ENCODE results near the gene PTPMT1.

DNA sequence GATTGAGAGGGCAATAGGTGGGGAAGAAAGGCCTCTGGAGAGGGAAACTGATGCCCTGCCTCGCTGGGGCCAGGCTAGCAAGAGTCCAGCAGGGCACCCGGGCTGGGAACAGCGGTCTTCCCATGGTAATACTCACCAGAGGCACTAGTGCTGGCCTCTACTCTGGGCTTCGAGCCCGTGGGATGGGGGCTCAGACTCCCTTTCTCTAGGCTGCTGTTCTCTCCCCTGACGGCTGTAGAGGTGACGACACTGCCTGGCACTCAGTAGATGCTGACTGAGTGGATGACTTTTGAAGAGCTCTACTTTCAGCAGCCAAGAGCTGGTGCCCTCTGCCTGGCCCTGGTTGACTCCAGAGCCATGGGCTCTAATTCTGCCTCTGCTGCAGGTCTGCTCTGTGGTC, 29.6 kb downstream of the PTPMT1 start:
- TF ChIP-seq, protein P1, sequence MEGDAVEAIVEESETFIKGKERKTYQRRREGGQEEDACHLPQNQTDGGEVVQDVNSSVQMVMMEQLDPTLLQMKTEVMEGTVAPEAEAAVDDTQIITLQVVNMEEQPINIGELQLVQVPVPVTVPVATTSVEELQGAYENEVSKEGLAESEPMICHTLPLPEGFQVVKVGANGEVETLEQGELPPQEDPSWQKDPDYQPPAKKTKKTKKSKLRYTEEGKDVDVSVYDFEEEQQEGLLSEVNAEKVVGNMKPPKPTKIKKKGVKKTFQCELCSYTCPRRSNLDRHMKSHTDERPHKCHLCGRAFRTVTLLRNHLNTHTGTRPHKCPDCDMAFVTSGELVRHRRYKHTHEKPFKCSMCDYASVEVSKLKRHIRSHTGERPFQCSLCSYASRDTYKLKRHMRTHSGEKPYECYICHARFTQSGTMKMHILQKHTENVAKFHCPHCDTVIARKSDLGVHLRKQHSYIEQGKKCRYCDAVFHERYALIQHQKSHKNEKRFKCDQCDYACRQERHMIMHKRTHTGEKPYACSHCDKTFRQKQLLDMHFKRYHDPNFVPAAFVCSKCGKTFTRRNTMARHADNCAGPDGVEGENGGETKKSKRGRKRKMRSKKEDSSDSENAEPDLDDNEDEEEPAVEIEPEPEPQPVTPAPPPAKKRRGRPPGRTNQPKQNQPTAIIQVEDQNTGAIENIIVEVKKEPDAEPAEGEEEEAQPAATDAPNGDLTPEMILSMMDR (IDR thresholded peaks at IDR 0.05), result no peak
- TF ChIP-seq POLR2A (IDR thresholded peaks at IDR 0.05), result no peak
